K562 (cell line): ENCODE measurements around the gene NODAL.

Source experiments
- CTCF ChIP-seq, 3 experiments: IDR thresholded peaks in 2 of 3; conservative IDR thresholded peaks in 1 of 3; 2 replicates each; pipeline ENCODE4 v1.5.1; 2011 to 2012; ENCODE audit warnings: low read length in 3 of 3, mild to moderate bottlenecking in 3 of 3, control low read depth in 2 of 3, improper control_type of control experiment in 1 of 3, inconsistent platforms in 1 of 3, low read depth in 1 of 3, mixed read lengths in 1 of 3, moderate library complexity in 1 of 3; ENCODE audit not compliant: insufficient read depth in 2 of 3
- NFE2L1 ChIP-seq: fragments of 450-650 bp; IDR thresholded peaks from 2 replicates; pipeline ENCODE4 v1.6.1; 2016; ENCODE audit warnings: missing genetic modification characterization, low read depth, mild to moderate bottlenecking, missing compliant biosample characterization, moderate library complexity, borderline replicate concordance

GRCh38 chr10:70442332-70442988, 979 bp upstream of the NODAL start:
- no peak for TF ChIP-seq CTCF (IDR thresholded peaks at IDR 0.05 in 2 of 3, conservative IDR thresholded peaks at IDR 0.05 in 1 of 3; ENCODE audit: insufficient read depth in 2 of 3, low read depth in 1 of 3, low read length in 3 of 3)
- TF ChIP-seq NFE2L1 (tag), result no peak
